ENCODE measurements around the gene NFASC.

NFASC gene

GRCh38 chr1:204961765-204962419 lies 91.2 kb downstream of the NFASC start:
- no peak for DNase-seq

- DNase-seq: no peak
Measured at GRCh38 chr1:204962742-204963632, 92.3 kb downstream of the NFASC start.

GRCh38 chr1:204967451-204967850 lies 96.8 kb downstream of the NFASC start:
- DNase-seq: no peak

GRCh38 chr1:204968135-204968534 lies 97.5 kb downstream of the NFASC start:
- no peak for DNase-seq

DNA sequence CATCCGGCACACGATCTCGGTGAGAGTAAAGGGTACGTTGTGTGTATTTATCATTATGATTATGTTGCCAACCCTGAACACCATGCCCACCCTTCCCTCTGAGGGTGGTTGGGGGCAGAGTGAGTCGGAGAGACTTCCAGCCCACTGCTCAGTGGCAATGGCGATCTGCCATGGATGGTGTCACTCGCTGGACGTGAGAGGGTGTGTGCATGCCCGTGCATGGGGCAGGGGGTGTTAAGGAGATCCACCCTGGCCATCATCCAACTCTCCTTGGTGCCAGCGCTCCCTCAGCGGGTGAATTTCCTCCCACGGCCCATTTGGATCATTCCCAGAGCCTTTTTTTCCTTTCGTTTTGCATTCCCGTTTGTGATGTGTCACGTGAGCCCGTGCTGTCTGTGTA lies 98.3 kb downstream of the NFASC start:
- no peak for DNase-seq

DNA sequence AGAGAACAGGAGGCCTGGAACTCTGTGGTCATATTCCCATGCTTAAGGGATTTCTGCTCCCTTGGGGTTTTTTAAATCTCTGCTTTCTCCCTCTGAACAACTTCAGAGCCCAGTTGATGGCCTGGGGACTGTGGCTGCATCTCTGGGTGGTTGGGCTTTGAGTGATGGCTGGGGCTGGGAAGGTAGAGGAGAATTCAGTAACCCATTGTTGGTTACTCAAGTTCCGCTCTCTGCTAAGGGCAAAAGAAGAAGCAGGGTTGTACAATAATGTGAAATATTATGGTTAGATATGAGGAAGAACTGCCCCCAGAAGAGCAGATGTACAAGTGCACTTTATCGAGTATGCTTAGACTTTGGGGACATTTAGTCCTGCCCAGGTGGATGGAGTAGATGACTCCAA lies 100.3 kb downstream of the NFASC start:
- DNase-seq: no peak

- no peak for DNase-seq
Measured at GRCh38 chr1:204971517-204972336, 101.1 kb downstream of the NFASC start.

DNA sequence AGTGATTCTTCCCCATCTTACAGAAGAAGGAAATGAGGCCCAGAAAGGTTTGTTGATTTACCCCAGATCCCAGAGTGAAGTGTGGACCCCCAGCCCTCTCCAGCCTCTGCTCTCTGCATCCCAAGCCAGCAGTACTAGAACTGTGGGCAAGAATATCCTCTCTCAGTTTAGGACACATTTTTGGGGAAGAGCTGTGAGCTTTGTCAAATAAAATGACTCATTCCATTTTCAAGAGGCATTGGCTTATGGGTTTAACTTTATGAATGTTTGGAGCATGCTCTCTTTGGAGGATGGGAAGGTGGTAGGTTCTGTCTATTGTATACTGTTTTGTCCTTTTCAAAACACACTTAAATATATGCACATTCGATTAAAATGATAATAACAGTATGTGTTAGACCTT lies 101.8 kb downstream of the NFASC start:
- DNase-seq: no peak

DNA sequence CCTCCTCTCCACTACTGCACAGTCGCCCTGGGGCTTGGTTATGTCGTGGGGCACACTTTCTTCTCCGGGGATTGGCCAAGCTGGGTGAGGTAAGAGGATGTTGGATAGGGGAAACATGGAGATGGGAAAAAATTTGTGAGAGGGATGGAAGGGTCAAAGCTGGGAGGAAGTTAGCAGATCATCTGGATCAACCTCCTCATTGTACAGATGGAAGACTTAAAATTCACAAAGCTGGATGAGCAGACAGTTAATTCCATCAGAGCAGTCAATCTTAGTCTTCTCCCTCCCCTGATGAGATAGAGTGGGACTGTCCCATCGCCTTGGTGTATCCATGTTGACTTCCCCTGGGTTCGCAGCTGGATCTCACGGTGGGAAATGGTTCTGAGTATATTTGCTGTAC lies 102.8 kb downstream of the NFASC start:
- DNase-seq: no peak

- DNase-seq: no peak
Measured at GRCh38 chr1:204974327-204974726, 103.7 kb downstream of the NFASC start.

DNA sequence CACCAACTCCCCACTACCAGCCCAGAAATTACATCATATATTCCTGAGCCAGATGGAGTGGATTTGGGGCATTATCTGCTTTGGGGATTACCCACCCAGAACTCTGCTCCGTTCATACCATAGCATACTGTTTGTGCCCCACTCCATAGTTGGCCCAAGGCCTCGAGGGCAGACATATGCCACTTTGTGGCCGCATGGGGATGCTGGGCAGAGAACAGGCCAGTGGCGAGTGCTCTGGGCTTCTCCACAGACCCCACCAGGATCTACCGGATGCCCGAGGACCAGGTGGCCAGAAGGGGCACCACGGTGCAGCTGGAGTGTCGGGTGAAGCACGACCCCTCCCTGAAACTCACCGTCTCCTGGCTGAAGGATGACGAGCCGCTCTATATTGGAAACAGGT lies 104.4 kb downstream of the NFASC start:
- no peak for DNase-seq

- DNase-seq: peak; percentile 49
Measured at GRCh38 chr1:204975568-204976235, 105.0 kb downstream of the NFASC start.

DNA sequence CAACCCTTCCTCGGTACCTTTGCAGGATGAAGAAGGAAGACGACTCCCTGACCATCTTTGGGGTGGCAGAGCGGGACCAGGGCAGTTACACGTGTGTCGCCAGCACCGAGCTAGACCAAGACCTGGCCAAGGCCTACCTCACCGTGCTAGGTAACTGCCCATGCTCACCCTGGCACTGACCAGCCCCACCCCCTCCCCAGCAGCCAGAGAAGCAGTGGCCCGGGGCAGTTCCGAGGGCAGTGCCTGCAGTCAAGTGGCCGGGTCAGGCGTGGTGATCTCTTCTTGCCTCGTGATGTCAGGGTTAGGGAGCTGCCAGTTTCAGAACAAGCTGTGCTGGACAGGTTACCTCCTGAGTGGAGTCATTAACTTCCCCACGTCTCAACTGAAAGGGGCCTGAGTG lies 106.0 kb downstream of the NFASC start:
- DNase-seq: no peak

DNA sequence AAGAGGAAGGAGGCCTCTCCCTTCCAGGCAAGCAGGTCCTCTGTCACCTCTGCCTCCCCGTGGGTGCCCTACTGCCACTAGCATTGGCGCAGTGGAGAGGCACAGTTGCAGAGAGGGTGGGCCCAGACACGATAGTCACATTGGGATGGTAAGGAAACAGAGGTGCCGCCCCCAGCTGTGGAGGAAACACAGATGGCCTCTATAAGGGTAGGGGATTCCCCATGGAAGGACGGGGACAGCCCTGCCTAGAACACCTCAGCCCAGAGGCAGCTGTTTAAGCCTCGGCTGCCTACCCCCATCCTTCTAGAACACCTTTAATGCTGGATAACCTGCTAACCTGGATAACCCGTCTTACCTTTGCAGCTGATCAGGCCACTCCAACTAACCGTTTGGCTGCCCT lies 106.7 kb downstream of the NFASC start:
- no peak for DNase-seq

- DNase-seq: no peak
Measured at GRCh38 chr1:204978782-204979181, 108.1 kb downstream of the NFASC start.

DNA sequence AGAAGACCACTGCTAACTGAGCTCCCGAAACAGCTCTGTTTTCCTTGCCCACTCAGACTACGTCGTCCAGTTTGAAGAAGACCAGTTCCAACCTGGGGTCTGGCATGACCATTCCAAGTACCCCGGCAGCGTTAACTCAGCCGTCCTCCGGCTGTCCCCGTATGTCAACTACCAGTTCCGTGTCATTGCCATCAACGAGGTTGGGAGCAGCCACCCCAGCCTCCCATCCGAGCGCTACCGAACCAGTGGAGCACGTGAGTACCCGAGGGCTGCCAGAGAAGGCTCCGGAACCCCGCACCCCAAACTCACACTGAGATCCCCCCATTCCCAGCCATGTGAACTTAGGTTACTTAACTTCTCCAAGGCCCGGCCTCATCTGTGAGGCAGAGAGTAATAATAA lies 108.6 kb downstream of the NFASC start:
- no peak for DNase-seq

DNA sequence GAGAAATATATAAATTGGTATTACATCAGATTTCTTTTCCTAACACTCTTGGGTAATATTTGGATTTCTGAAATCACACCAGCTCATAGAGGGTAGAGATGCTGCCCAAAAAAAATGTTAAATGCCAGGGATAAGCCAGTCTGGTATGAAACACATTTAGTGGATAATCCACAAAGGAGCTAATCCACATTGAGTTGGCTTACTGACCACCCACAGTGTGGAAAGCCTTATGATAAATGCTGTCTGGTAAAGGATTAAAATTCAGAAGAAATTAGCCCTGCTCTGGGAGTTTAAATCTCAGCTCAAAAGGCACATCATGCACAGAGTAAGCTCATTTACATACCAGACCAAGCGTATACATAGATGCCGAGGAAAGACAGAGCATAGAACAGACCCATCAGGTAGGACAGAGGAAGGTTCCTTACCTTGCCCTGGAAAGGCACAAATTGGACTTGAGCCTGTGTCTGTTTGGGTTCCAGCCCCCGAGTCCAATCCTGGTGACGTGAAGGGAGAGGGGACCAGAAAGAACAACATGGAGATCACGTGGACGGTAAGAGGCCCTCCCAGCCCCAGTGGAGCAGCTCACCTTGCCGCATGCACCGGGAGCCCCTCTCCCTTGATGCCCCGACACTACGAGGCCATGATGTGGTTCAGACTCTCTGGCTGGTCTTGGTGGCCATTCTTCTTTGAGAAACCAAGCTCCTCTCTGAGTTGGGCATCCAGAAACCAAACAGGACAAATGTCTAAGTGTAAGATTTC lies 109.4 kb downstream of the NFASC start:
- DNase-seq: no peak

DNA sequence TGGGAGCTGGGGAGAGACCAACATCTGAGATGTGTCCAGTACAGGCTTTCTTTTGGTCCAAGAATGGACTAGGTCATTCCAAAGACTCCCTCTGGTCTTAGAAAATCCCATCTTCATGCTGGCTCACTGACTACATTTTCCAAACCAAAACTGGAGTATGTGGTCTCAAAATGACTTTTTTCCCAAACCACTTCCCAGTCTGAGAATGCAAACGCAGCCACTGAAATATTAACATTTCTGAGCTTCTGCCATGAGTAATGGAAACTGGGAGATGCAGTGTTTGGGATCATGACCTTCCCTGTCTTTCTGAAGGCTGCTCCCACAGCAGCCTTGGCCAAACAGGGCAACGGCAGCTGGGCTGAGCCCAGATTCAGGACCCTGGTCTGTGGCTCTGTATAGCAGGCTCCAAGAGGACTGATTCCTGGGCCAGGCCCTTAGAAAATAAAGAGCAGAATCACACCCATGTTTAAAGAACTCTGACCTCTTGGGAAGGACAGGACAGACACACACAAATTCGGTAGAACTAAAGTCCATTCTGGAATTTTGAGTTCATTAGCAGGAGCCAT lies 110.3 kb downstream of the NFASC start:
- DNase-seq: no peak

GRCh38 chr1:204983136-204983535 lies 112.5 kb downstream of the NFASC start:
- DNase-seq: no peak

- DNase-seq: no peak
Measured at GRCh38 chr1:204983881-204984280, 113.2 kb downstream of the NFASC start.

GRCh38 chr1:204984499-204984898 lies 113.8 kb downstream of the NFASC start:
- DNase-seq: no peak

GRCh38 chr1:204986181-204986580 lies 115.5 kb downstream of the NFASC start:
- DNase-seq: no peak
